Measurements from ENCODE around the gene CRYM. TPM values are rescaled to one million over a fixed set of nuclear protein-coding genes. Genes with fewer than 3 reads are reported as not detected.

Gene CRYM
- total and polyA plus RNA-seq, 2 donors (not counting 3 experiments of a cell fraction or from before 2014, with no cell fraction given), result not detected

DNA sequence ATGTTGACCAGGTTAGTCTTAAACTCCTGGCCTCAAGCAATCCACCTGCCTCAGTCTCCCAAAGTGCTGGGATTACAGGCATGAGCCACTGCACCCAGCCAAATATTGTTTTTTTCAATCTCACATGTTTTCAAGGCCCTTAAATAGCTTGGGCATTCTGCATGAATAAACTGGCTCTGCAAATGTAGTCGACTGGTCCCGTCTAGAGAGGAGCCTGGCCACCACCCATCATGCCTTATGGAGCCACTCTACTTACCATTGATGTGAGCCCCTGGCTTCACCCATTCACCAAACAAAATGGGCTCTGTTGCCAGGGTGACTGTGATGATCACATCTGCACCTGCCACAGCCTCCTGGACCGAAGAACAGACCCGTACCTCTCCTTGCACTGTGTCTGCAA is 10.8 kb downstream of the CRYM start:
- H3K27me3 ChIP-seq (ENCODE audit: control insufficient read depth in 2 of 2, insufficient read depth in 2 of 2, low read length in 2 of 2), result peaks cover 0 to 3% of the 10 kb centered on the region in 2 experiments
- H3K9me3 ChIP-seq (replicated peaks; ENCODE audit: control insufficient read depth, insufficient read depth, low read length), result no peaks in the 10 kb centered on the region
- no peak overlapping the region for H3K9ac ChIP-seq (replicated peaks; ENCODE audit: extremely low read depth, insufficient read depth, low read length)
- CTCF ChIA-PET, result no interaction called here
- DNase-seq (ENCODE audit: low read depth, low spot score), result no peak
- intact Hi-C loops (cut with micrococcal nuclease), result no loop called here
- no peak overlapping the region for H3K27ac ChIP-seq (ENCODE audit: insufficient read depth, low read depth, low read length)
- TF ChIP-seq FOS (IDR thresholded peaks at IDR 0.05; ENCODE audit: borderline replicate concordance, insufficient read depth, low read length), result no peak
- no peak for TF ChIP-seq POLR2AphosphoS5 (IDR thresholded peaks at IDR 0.05; ENCODE audit: insufficient read depth, low read depth, low read length)
- no peak for TF ChIP-seq EZH2 (IDR thresholded peaks at IDR 0.05; ENCODE audit: borderline replicate concordance, low read depth, low read length, severe bottlenecking)
- TF ChIP-seq GATA2 (IDR thresholded peaks at IDR 0.05; ENCODE audit: insufficient read depth, insufficient read length, low read depth, low read length), result no peak
- no peak for TF ChIP-seq MYC (IDR thresholded peaks at IDR 0.05; ENCODE audit: low read depth, low read length)
- H3K4me1 ChIP-seq (ENCODE audit: control insufficient read depth, extremely low read depth, insufficient read depth, low read length), result no peaks in the 10 kb centered on the region
- no peak overlapping the region for H3K4me3 ChIP-seq (replicated peaks in 1 of 3; ENCODE audit: insufficient read depth in 1 of 3, low read depth in 1 of 3, low read length in 3 of 3)
- no peak overlapping the region for H3K4me2 ChIP-seq (ENCODE audit: insufficient read depth, low read length)
- H3K9me1 ChIP-seq (replicated peaks; ENCODE audit: control insufficient read depth, extremely low read depth, insufficient read depth, low read length), result no peaks in the 10 kb centered on the region
- H3K79me2 ChIP-seq (ENCODE audit: control insufficient read depth, insufficient read depth, low read length), result no peaks in the 10 kb centered on the region
- POLR2A ChIA-PET, result no interaction called here
- no peaks in the 10 kb centered on the region for H3K36me3 ChIP-seq (ENCODE audit: control insufficient read depth in 2 of 2, extremely low read depth in 1 of 2, insufficient read depth in 2 of 2, low read length in 2 of 2)
- H2AFZ ChIP-seq (ENCODE audit: low read depth, low read length), result no peak overlapping the region
- H4K20me1 ChIP-seq (replicated peaks; ENCODE audit: control insufficient read depth, extremely low read depth, insufficient read depth, low read length), result no peaks in the 10 kb centered on the region
- dilution Hi-C loops (cut with MboI; ENCODE audit: extremely low pct_ligation_motif_present, low sequenced_read_pairs), result no loop called here
- FAIRE-seq, result no peak
- no TSS peak for BruUV-seq (replicated peaks)

DNA sequence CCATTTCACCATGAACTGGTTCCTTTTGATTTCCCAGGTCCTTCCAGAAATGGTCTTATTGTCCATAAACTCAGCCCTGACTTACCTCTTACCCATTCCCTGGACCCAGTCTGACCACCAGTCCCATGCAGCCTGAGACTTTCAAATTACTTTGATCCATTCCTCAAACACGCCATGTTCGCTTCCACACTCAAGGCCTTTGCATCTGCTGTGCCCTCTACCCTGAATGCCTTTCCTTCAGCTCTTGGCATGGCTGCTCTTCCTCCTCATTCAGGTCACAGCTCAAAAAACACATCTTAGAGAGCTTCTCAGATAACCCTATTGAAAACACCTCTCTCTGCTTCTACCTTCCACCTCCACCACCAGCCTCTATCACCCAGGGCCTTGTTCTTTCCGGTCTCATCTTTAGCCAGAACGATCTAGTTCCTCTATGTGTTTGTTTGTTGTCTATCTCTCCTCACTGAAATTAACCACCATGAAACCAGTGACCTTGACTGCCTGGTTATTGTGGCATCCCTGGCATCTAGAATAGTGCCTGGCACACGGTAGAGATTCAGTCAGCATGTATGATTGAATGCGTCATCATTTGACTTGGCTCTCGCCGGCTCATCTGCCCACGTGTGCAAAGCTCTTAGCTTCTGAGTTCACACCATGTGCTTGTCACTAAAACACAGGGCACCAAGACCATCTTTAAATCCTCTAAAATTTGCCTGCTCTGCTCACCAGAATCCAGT is 12.8 kb downstream of the CRYM start:
- Histone ChIP-seq H3K4me3 (replicated peaks in 1 of 3; ENCODE audit: insufficient read depth in 1 of 3, low read depth in 1 of 3, low read length in 3 of 3) (no peak overlapping the region), H3K79me2 (ENCODE audit: control insufficient read depth, insufficient read depth, low read length) (no peaks in the 10 kb centered on the region), H3K9me1 (replicated peaks; ENCODE audit: control insufficient read depth, extremely low read depth, insufficient read depth, low read length) (no peaks in the 10 kb centered on the region), H4K20me1 (replicated peaks; ENCODE audit: control insufficient read depth, extremely low read depth, insufficient read depth, low read length) (no peaks in the 10 kb centered on the region), H3K27ac (ENCODE audit: insufficient read depth, low read depth, low read length) (no peak overlapping the region), H2AFZ (ENCODE audit: low read depth, low read length) (no peak overlapping the region), H3K4me2 (ENCODE audit: insufficient read depth, low read length) (no peak overlapping the region), H3K4me1 (ENCODE audit: control insufficient read depth, extremely low read depth, insufficient read depth, low read length) (no peaks in the 10 kb centered on the region), H3K27me3 (ENCODE audit: control insufficient read depth in 2 of 2, insufficient read depth in 2 of 2, low read length in 2 of 2) (peaks cover 0 to 3% of the 10 kb centered on the region in 2 experiments), H3K36me3 (ENCODE audit: control insufficient read depth in 2 of 2, extremely low read depth in 1 of 2, insufficient read depth in 2 of 2, low read length in 2 of 2) (no peaks in the 10 kb centered on the region), H3K9me3 (replicated peaks; ENCODE audit: control insufficient read depth, insufficient read depth, low read length) (no peaks in the 10 kb centered on the region), H3K9ac (replicated peaks; ENCODE audit: extremely low read depth, insufficient read depth, low read length) (no peak overlapping the region)
- ChIA-PET POLR2A (no interaction called here), CTCF (interaction anchor here (0.6 to 2.3 kb wide), 2 partner anchors 10 to 14 kb away, joined by 3 to 7 read pairs; no protein-coding TSS in a partner anchor)
- FAIRE-seq (no peak), DNase-seq (ENCODE audit: low read depth, low spot score) (no peak)
- no TSS peak for BruUV-seq (replicated peaks)
- TF ChIP-seq GATA2 (IDR thresholded peaks at IDR 0.05; ENCODE audit: insufficient read depth, insufficient read length, low read depth, low read length) (no peak), JUN (IDR thresholded peaks at IDR 0.05; ENCODE audit: borderline replicate concordance, insufficient read depth, insufficient read length, low read depth) (no peak), POLR2AphosphoS5 (IDR thresholded peaks at IDR 0.05; ENCODE audit: insufficient read depth, low read depth, low read length) (no peak), EZH2 (IDR thresholded peaks at IDR 0.05; ENCODE audit: borderline replicate concordance, low read depth, low read length, severe bottlenecking) (no peak), POLR2A (IDR thresholded peaks at IDR 0.05; ENCODE audit: low read depth, low read length) (no peak), MYC (IDR thresholded peaks at IDR 0.05; ENCODE audit: low read depth, low read length) (no peak), FOS (IDR thresholded peaks at IDR 0.05; ENCODE audit: borderline replicate concordance, insufficient read depth, low read length) (no peak)
- TF ChIP-seq, protein P1, sequence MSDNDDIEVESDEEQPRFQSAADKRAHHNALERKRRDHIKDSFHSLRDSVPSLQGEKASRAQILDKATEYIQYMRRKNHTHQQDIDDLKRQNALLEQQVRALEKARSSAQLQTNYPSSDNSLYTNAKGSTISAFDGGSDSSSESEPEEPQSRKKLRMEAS (IDR thresholded peaks at IDR 0.05; ENCODE audit: insufficient read depth, insufficient read length), result no peak
- TF ChIP-seq, protein P2, sequence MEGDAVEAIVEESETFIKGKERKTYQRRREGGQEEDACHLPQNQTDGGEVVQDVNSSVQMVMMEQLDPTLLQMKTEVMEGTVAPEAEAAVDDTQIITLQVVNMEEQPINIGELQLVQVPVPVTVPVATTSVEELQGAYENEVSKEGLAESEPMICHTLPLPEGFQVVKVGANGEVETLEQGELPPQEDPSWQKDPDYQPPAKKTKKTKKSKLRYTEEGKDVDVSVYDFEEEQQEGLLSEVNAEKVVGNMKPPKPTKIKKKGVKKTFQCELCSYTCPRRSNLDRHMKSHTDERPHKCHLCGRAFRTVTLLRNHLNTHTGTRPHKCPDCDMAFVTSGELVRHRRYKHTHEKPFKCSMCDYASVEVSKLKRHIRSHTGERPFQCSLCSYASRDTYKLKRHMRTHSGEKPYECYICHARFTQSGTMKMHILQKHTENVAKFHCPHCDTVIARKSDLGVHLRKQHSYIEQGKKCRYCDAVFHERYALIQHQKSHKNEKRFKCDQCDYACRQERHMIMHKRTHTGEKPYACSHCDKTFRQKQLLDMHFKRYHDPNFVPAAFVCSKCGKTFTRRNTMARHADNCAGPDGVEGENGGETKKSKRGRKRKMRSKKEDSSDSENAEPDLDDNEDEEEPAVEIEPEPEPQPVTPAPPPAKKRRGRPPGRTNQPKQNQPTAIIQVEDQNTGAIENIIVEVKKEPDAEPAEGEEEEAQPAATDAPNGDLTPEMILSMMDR (IDR thresholded peaks at IDR 0.05; ENCODE audit: extremely low read depth in 1 of 2, insufficient read depth in 1 of 2, low read depth in 1 of 2, low read length in 2 of 2), result no peak
- intact Hi-C loops (cut with micrococcal nuclease) (no loop called here), dilution Hi-C loops (cut with MboI; ENCODE audit: extremely low pct_ligation_motif_present, low sequenced_read_pairs) (no loop called here)

Data from endothelial cell of umbilical vein (primary cell).